Measurements from ENCODE around the gene ZBTB7B. TPM values are rescaled to one million over a fixed set of nuclear protein-coding genes. Genes with fewer than 3 reads are reported as not detected.
A peak's percentile ranks its signal among the peaks of the same experiment; 100 is the strongest.

ZBTB7B gene
- total RNA-seq, 1 experiment from 2014 or later, result 18.9 TPM

DNA sequence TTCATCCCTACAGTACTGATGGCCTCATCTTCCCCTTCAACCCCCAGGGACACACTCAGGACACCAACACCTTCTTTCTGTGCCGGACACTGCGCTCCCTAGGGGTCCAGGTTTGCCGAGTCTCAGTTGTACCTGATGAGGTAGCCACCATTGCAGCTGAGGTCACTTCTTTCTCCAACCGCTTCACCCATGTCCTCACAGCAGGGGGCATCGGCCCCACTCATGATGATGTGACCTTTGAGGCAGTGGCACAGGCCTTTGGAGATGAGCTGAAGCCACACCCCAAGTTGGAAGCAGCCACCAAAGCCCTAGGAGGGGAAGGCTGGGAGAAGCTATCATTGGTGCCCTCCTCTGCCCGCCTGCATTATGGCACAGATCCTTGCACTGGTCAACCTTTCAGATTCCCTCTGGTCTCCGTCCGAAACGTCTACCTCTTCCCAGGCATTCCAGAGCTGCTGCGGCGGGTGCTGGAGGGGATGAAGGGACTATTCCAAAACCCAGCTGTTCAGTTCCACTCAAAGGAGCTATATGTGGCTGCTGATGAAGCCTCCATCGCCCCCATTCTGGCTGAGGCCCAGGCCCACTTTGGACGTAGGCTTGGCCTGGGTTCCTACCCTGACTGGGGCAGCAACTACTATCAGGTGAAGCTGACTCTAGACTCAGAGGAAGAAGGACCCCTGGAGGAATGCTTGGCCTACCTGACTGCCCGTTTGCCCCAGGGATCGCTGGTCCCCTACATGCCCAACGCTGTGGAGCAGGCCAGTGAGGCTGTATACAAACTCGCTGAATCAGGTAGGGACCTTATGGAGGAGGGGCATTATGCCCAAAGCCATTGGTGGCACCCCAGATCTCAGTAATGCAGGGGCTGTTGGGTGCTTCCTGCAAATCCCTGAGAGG is 14.3 kb upstream of the ZBTB7B start:
- no peak for DNase-seq (ENCODE audit: low read depth)

DNA sequence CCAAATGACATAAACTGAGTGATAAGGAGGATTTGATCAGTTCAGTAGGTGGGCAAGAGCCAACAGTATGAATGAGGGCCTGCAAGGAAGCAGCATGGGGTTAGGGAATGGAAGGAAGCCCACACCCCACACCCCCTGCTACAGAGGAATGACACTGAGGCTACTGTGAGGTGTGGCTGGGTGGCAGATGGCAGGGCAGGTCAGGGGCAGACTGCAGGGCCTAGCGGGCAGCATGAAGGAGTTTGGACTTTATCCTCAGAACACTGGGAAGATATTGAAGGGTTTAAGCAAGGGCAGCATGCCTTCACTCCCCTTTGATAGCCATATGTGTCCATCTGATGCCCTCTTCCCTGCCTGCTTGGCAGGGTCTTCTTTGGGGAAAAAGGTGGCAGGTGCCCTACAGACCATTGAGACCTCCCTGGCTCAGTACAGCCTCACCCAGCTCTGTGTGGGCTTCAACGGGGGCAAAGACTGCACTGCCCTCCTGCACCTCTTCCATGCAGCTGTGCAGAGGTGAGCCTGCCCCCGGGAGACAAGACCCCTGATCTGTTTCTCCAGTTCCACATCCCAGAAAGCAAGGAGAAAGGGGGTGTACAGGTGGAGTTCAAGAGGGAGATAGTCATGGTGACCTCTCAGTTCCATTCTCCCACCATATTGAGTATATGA is 13.3 kb upstream of the ZBTB7B start:
- DNase-seq (ENCODE audit: low read depth), result no peak

- no peak for DNase-seq (ENCODE audit: low read depth)
Measured at GRCh38 chr1:154990276-154990675, 12.3 kb upstream of the ZBTB7B start.

GRCh38 chr1:154992721-154993571 is 9.7 kb upstream of the ZBTB7B start:
- DNase-seq (ENCODE audit: low read depth), result peak; percentile 56

GRCh38 chr1:154993572-154994268 is 8.9 kb upstream of the ZBTB7B start, which contains the start of gene LENEP:
TSS of gene LENEP (plus strand) at chr1:154993586. CDS start at chr1:154993608, 22 bp downstream.
- DNase-seq (ENCODE audit: low read depth), result no peak

- DNase-seq (ENCODE audit: low read depth), result no peak
Measured at GRCh38 chr1:154994269-154994587, 8.4 kb upstream of the ZBTB7B start.

DNA sequence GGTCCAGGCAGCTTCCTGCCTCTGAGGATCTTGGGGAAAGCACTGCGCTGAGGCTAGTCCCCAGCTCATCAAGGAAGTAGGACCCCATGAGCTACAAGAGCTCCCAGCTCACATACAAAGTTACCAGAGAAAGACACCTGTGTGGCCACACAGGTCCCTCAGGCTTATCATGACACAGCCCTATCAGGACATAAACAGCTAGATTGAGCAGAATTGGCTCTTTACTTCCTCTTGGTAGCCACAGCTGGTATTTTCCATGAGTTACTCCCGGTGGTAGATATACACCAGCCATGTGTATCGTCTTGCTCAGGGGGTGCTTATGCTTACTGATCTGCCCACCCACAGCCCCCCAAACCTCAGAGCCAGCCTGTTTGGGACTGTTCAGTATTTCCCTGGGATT is 8.0 kb upstream of the ZBTB7B start:
- no peak for DNase-seq (ENCODE audit: low read depth)

GRCh38 chr1:154995301-154995983 is 7.2 kb upstream of the ZBTB7B start:
- peak; percentile 76 for DNase-seq (ENCODE audit: low read depth)

DNA sequence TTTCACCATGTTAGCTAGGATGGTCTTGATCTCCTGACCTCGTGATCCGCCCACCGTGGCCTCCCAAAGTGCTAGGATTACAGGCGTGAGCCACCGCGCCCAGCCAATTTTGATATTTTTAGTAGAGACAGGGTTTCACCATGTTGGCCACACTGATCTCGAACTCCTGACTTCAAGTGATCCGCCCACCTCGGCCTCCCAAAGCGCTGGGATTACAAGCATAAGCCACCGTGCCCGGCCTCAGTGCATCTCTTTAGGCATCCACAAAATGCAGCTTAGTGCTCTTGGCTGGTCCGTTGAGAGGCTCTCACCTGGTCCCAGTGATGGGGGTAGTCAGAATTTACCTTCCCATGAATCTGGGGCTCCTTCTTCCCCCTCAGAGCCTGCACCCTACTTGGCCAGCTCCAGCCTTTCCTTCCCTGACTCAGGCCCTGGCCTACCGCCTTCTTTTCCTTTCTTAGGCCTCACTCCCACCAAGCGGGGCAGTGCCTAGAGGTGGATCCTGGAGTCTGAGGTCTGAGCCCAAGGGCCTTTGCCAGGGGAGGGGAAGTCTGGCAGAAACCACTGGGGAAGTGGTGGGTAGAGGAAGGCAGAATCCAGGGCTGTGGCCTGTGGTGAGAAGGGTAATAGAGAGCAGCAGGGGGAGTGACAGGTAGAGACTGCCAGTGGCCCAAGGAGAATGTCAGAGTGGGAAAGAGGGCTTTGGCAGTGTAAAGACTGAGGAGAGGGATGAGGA is 5.5 kb upstream of the ZBTB7B start:
- no peak for DNase-seq (ENCODE audit: low read depth)

- no peak for DNase-seq (ENCODE audit: low read depth)
Measured at GRCh38 chr1:154998201-154998780, 4.3 kb upstream of the ZBTB7B start.

GRCh38 chr1:154998818-154999570 is 3.6 kb upstream of the ZBTB7B start:
- peak; percentile 68 for DNase-seq (ENCODE audit: low read depth)

DNA sequence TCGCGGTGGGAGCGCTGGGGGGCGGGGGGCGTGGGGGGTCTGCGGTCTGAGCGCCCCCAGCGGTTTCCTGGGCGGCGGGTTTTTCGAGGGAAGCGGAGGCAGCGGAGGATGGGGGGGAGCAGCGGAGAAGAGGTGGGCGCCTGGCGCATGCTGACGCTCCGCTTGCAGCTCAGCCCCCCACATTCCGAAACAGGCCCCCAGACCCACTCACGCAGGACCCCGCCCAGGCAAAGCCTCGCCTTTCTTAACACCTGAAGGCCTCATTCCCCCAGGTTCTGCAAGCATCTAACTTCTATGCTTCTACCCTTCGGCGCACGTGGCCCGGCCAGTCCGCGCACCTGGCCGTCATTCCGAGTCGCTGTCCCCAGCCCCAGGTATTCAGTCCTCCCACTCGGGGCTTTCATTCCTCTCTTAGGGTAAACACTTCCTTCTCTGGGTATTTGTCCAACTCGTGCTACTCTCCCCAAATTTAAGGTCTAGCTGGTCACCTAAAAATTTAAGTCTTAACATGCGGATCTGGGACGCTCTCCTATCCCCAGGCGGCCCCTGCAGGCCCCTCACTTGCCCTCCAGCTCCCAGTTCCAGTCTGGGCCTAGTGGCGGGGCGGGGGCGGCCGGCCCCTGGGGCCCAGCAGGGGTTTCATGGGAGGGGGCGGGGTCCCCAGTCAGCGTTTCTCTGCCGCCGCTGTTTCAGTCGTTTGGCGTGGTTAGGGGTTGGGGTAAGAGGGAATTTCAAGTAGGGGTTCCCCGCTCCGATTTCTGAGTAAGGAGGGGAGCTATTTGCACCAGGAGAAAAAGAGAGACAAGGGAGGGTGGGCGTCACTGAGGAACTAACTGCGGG is 2.8 kb upstream of the ZBTB7B start:
- no peak for DNase-seq (ENCODE audit: low read depth)

GRCh38 chr1:155000411-155000725 is 2.2 kb upstream of the ZBTB7B start:
- DNase-seq (ENCODE audit: low read depth), result no peak

- peak; percentile 86 for DNase-seq (ENCODE audit: low read depth)
Measured at GRCh38 chr1:155000726-155001424, 1.7 kb upstream of the ZBTB7B start.

DNA sequence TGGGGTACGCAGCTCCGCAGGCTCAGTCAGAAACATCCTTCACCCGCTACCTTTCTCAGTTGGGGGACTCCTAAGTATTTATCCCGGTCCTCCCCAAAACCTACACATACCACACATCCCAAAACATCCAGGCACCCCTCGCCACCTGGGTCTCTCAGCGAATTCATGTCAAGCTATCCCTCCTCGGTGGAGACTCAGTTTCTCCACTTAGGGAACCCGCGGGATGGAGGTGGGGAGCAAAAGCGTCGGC is 1.3 kb upstream of the ZBTB7B start:
- DNase-seq (ENCODE audit: low read depth), result no peak

- peak; percentile 98 for DNase-seq (ENCODE audit: low read depth)
Measured at GRCh38 chr1:155001675-155002463, 733 bp upstream of the ZBTB7B start.

GRCh38 chr1:155003227-155003765 is 694 bp downstream of the ZBTB7B start:
- no peak for DNase-seq (ENCODE audit: low read depth)

Data from LHCN-M2 (cell line).